Neural crest cell (in vitro differentiated cells): ENCODE data around the gene RNASE8. TPM values are rescaled to one million over a fixed set of nuclear protein-coding genes. Genes with fewer than 3 reads are reported as not detected.

ENCODE experiments used
- DNase-seq: peaks from one replicate; pipeline ENCODE4 v3.0.0; 2021; ENCODE audit warnings: low read depth, mixed read lengths, low spot score
- H3K27ac Mint-ChIP-seq: one replicate; pipeline ENCODE4 v1.8.0; 2021; ENCODE audit warnings: mild to moderate bottlenecking, mixed read lengths; ENCODE audit not compliant: unreplicated experiment
- H3K27me3 Mint-ChIP-seq: 2 replicates; pipeline ENCODE4 v1.8.0; 2021; ENCODE audit warnings: low read depth, mild to moderate bottlenecking, mixed read lengths
- H3K36me3 Mint-ChIP-seq: 2 replicates; pipeline ENCODE4 v1.8.0; 2021; ENCODE audit warnings: low read depth, mild to moderate bottlenecking, mixed read lengths
- H3K4me1 Mint-ChIP-seq: 2 replicates; pipeline ENCODE4 v1.8.0; 2021; ENCODE audit warnings: mixed read lengths
- H3K4me3 Mint-ChIP-seq: one replicate; pipeline ENCODE4 v1.8.0; 2021; ENCODE audit warnings: mild to moderate bottlenecking, mixed read lengths
- H3K9me3 Mint-ChIP-seq: 2 replicates; pipeline ENCODE4 v1.8.0; 2021; ENCODE audit warnings: mixed read lengths
- CTCF ChIP-seq: fragments of 200-600 bp; sonication (generic); conservative IDR thresholded peaks from 2 replicates; pipeline ENCODE4 v1.5.0; 2021; ENCODE audit warnings: antibody characterized with exemption, mild to moderate bottlenecking
- total RNA-seq: library from RNA; stranded (reverse); gene quantifications from 2 replicates; pipeline ENCODE4 v1.2.1, GENCODE V29; 2021

Gene RNASE8
- total RNA-seq, 1 donor from 2014 or later = not detected

- peaks cover 7% of the 10 kb centered on the region for H3K36me3 Mint-ChIP-seq
- DNase-seq = peak; percentile 56
- H3K4me1 Mint-ChIP-seq = peaks cover 69% of the 10 kb centered on the region
- H3K27ac Mint-ChIP-seq = peak within 1 kb of the TSS; percentile 99
- peak within 1 kb of the TSS; percentile 97 for H3K4me3 Mint-ChIP-seq
- peaks cover 16% of the 10 kb centered on the region for H3K27me3 Mint-ChIP-seq
- no peak for TF ChIP-seq CTCF
- no peaks in the 10 kb centered on the region for H3K9me3 Mint-ChIP-seq
These were observed 40.7 kb downstream of the RNASE8 start, which contains the start of gene ZNF219 for GRCh38 chr14:21098076-21098891. ZNF219 (minus strand) TSS chr14:21098655; CDS start chr14:21093591, 5,064 bp downstream.

GRCh38 chr14:21098892-21099595 is 41.4 kb downstream of the RNASE8 start:
- Mint-ChIP-seq H3K4me1 (peaks cover 65% of the 10 kb centered on the region), H3K27ac (peak overlapping the region; percentile 13), H3K36me3 (peaks cover under 1% of the 10 kb centered on the region), H3K9me3 (no peaks in the 10 kb centered on the region), H3K27me3 (peaks cover 11% of the 10 kb centered on the region), H3K4me3 (peak overlapping the region; percentile 87)
- DNase-seq = no peak
- TF ChIP-seq CTCF = no peak

- Mint-ChIP-seq H3K27ac (peak overlapping the region; percentile 13), H3K4me3 (peak overlapping the region; percentile 87), H3K36me3 (no peaks in the 10 kb centered on the region), H3K4me1 (peaks cover 64% of the 10 kb centered on the region), H3K9me3 (no peaks in the 10 kb centered on the region), H3K27me3 (peaks cover 7% of the 10 kb centered on the region)
- DNase-seq = no peak
- TF ChIP-seq CTCF = no peak
These were observed 42.0 kb downstream of the RNASE8 start for GRCh38 chr14:21099596-21099985.

GRCh38 chr14:21100931-21101330 is 43.3 kb downstream of the RNASE8 start, which contains the start of gene TMEM253:
TMEM253 (plus strand) TSS chr14:21101066; CDS start chr14:21101344, 278 bp downstream.
- Mint-ChIP-seq H3K4me1 (peaks cover 60% of the 10 kb centered on the region), H3K27me3 (peaks cover 7% of the 10 kb centered on the region), H3K27ac (no peak within 1 kb of the TSS), H3K4me3 (peak within 1 kb of the TSS; percentile 87), H3K9me3 (no peaks in the 10 kb centered on the region), H3K36me3 (no peaks in the 10 kb centered on the region)
- TF ChIP-seq CTCF = no peak
- no peak for DNase-seq

- Mint-ChIP-seq H3K4me1 (peaks cover 60% of the 10 kb centered on the region), H3K27ac (no peak overlapping the region), H3K4me3 (peak overlapping the region; percentile 74), H3K9me3 (no peaks in the 10 kb centered on the region), H3K36me3 (no peaks in the 10 kb centered on the region), H3K27me3 (peaks cover 7% of the 10 kb centered on the region)
- no peak for TF ChIP-seq CTCF
- no peak for DNase-seq
These were observed 44.3 kb downstream of the RNASE8 start for GRCh38 chr14:21101802-21102413.
